ENCODE measurements around the gene GPRC5C. TPM values are rescaled to one million over a fixed set of nuclear protein-coding genes. Genes with fewer than 3 reads are reported as not detected.

GPRC5C gene
- total RNA-seq, 4 donors from 2014 or later: 73.2 to 194 (median 163) TPM

GRCh38 chr17:74466111-74466827 lies 34.4 kb downstream of the GPRC5C start, which contains the start of gene CD300A:
CD300A (plus strand) TSS chr17:74466634; CDS start chr17:74466704, 70 bp downstream.
- DNase-seq: no peak
- no peaks in the 10 kb centered on the region for H3K4me1 ChIP-seq
- TF ChIP-seq CTCF (IDR thresholded peaks at IDR 0.05): no peak
- TF ChIP-seq POLR2A (IDR thresholded peaks at IDR 0.05): no peak
- no peaks in the 10 kb centered on the region for H3K9me3 ChIP-seq
- WGBS, 2 donors: 40 to 52% methylated on average over 21 to 23 of the region's 25 CpGs
- H3K27ac ChIP-seq: no peak within 1 kb of the TSS
- H3K36me3 ChIP-seq: no peaks in the 10 kb centered on the region
- no peak within 1 kb of the TSS for H3K4me3 ChIP-seq (replicated peaks in 1 of 3)
- H3K27me3 ChIP-seq: no peaks in the 10 kb centered on the region
- intact Hi-C loops (cut with DNase I): no loop called here

GRCh38 chr17:74466828-74467184 lies 34.9 kb downstream of the GPRC5C start:
- Histone ChIP-seq H3K27ac (no peak overlapping the region), H3K9me3 (no peaks in the 10 kb centered on the region), H3K4me3 (replicated peaks in 1 of 3) (no peak overlapping the region), H3K36me3 (no peaks in the 10 kb centered on the region), H3K4me1 (no peaks in the 10 kb centered on the region), H3K27me3 (no peaks in the 10 kb centered on the region)
- 51 to 67% methylated on average over 8 to 11 of the region's 11 CpGs for WGBS, 2 donors
- intact Hi-C loops (cut with DNase I): no loop called here
- no peak for TF ChIP-seq POLR2A (IDR thresholded peaks at IDR 0.05)
- TF ChIP-seq CTCF (IDR thresholded peaks at IDR 0.05): no peak
- DNase-seq: no peak

- intact Hi-C loops (cut with DNase I): no loop called here
- DNase-seq: no peak
- Histone ChIP-seq H3K27me3 (no peaks in the 10 kb centered on the region), H3K4me3 (replicated peaks in 1 of 3) (no peak overlapping the region), H3K36me3 (no peaks in the 10 kb centered on the region), H3K9me3 (no peaks in the 10 kb centered on the region), H3K4me1 (no peaks in the 10 kb centered on the region), H3K27ac (no peak overlapping the region)
- WGBS, 2 donors: 64 to 74% methylated on average over 20 to 21 of the region's 21 CpGs
- TF ChIP-seq POLR2A (IDR thresholded peaks at IDR 0.05) (no peak), CTCF (IDR thresholded peaks at IDR 0.05) (no peak)
Measured at GRCh38 chr17:74467221-74467951, 35.5 kb downstream of the GPRC5C start.

- Histone ChIP-seq H3K4me1 (no peaks in the 10 kb centered on the region), H3K27me3 (no peaks in the 10 kb centered on the region), H3K27ac (no peak overlapping the region), H3K4me3 (replicated peaks in 1 of 3) (no peak overlapping the region), H3K36me3 (no peaks in the 10 kb centered on the region), H3K9me3 (no peaks in the 10 kb centered on the region)
- DNase-seq: no peak
- intact Hi-C loops (cut with DNase I): no loop called here
- TF ChIP-seq POLR2A (IDR thresholded peaks at IDR 0.05): no peak
- TF ChIP-seq CTCF (IDR thresholded peaks at IDR 0.05): no peak
- 83 to 97% methylated on average over 3 of the region's 3 CpGs for WGBS, 2 donors
Measured at GRCh38 chr17:74471341-74471740, 39.5 kb downstream of the GPRC5C start.

- WGBS, 2 donors: 76 to 83% methylated on average over 4 of the region's 4 CpGs
- H3K27me3 ChIP-seq: no peaks in the 10 kb centered on the region
- intact Hi-C loops (cut with DNase I): no loop called here
- H3K4me3 ChIP-seq (replicated peaks in 1 of 3): no peak overlapping the region
- DNase-seq: no peak
- no peak overlapping the region for H3K27ac ChIP-seq
- no peaks in the 10 kb centered on the region for H3K4me1 ChIP-seq
- TF ChIP-seq CTCF (IDR thresholded peaks at IDR 0.05) (no peak), POLR2A (IDR thresholded peaks at IDR 0.05) (no peak)
- no peaks in the 10 kb centered on the region for H3K9me3 ChIP-seq
- H3K36me3 ChIP-seq: no peaks in the 10 kb centered on the region
Measured at GRCh38 chr17:74472890-74473289, 41.0 kb downstream of the GPRC5C start.
